GM21825 (cell line): ENCODE measurements around the gene CACHD1.

Experiments used
- ATAC-seq: cut with Tn5 transposase; IDR thresholded peaks from one replicate; pipeline ENCODE4 v1.9.1; 2021; ENCODE audit warnings: mild to moderate bottlenecking, moderate library complexity; ENCODE audit not compliant: unreplicated experiment

The CACHD1 gene

GRCh38 chr1:64469977-64470664 lies at the start of gene CACHD1:
Gene CACHD1 (plus strand): TSS chr1:64470129. CDS start chr1:64470745, 616 bp downstream.
- ATAC-seq: peak; percentile 83

- no peak for ATAC-seq
Measured at GRCh38 chr1:64421377-64421776, 48.6 kb upstream of the CACHD1 start.

- ATAC-seq: no peak
Measured at GRCh38 chr1:64423526-64423925, 46.4 kb upstream of the CACHD1 start.

GRCh38 chr1:64424412-64424811 lies 45.5 kb upstream of the CACHD1 start:
- ATAC-seq: no peak

GRCh38 chr1:64425521-64425920 lies 44.4 kb upstream of the CACHD1 start:
- no peak for ATAC-seq

GRCh38 chr1:64426681-64427080 lies 43.2 kb upstream of the CACHD1 start:
- ATAC-seq: no peak

GRCh38 chr1:64427879-64428278 lies 42.0 kb upstream of the CACHD1 start:
- no peak for ATAC-seq

GRCh38 chr1:64433308-64433707 lies 36.6 kb upstream of the CACHD1 start:
- no peak for ATAC-seq

- ATAC-seq: no peak
Measured at GRCh38 chr1:64433747-64434146, 36.2 kb upstream of the CACHD1 start.

GRCh38 chr1:64435000-64435399 lies 34.9 kb upstream of the CACHD1 start:
- ATAC-seq: no peak

- ATAC-seq: no peak
Measured at GRCh38 chr1:64437453-64437852, 32.5 kb upstream of the CACHD1 start.

- ATAC-seq: no peak
Measured at GRCh38 chr1:64440183-64440826, 29.6 kb upstream of the CACHD1 start.

- no peak for ATAC-seq
Measured at GRCh38 chr1:64451440-64451839, 18.5 kb upstream of the CACHD1 start.

- ATAC-seq: no peak
Measured at GRCh38 chr1:64453688-64454087, 16.2 kb upstream of the CACHD1 start.

- ATAC-seq: no peak
Measured at GRCh38 chr1:64458915-64459314, 11.0 kb upstream of the CACHD1 start.

GRCh38 chr1:64459743-64460142 lies 10.2 kb upstream of the CACHD1 start:
- ATAC-seq: no peak

- ATAC-seq: no peak
Measured at GRCh38 chr1:64466033-64466432, 3.9 kb upstream of the CACHD1 start.

- no peak for ATAC-seq
Measured at GRCh38 chr1:64469116-64469976, 583 bp upstream of the CACHD1 start.

- ATAC-seq: peak; percentile 15
Measured at GRCh38 chr1:64470665-64471217, 812 bp downstream of the CACHD1 start.

GRCh38 chr1:64471218-64472039 lies 1.5 kb downstream of the CACHD1 start:
- no peak for ATAC-seq

- no peak for ATAC-seq
Measured at GRCh38 chr1:64472040-64472376, 2.1 kb downstream of the CACHD1 start.
